Measurements from ENCODE around the gene USHBP1.

The USHBP1 gene

GRCh38 chr19:17311455-17312188, 47.1 kb upstream of the USHBP1 start:
- H4K20me1 ChIP-seq (ENCODE audit: insufficient read depth, low read length), result peaks cover 47% of the 10 kb centered on the region
- H2AFZ ChIP-seq (ENCODE audit: low read depth, low read length), result no peak overlapping the region
- H3K9ac ChIP-seq (ENCODE audit: low read depth, low read length), result no peak overlapping the region
- H3K36me3 ChIP-seq (ENCODE audit: insufficient read depth, low read length), result peaks cover 49% of the 10 kb centered on the region
- H3K4me2 ChIP-seq (ENCODE audit: insufficient read depth, low read length), result peak overlapping the region; percentile 10; the same call in 1 of the 2 replicates
- H3K27ac ChIP-seq (ENCODE audit: low read length), result no peak overlapping the region
- H3K27me3 ChIP-seq (ENCODE audit: insufficient read depth, low read length, poor library complexity), result no peaks in the 10 kb centered on the region
- no peak for TF ChIP-seq EZH2 (IDR thresholded peaks at IDR 0.05; ENCODE audit: borderline replicate concordance, low read depth, low read length, severe bottlenecking)
- no peak for TF ChIP-seq CTCF (IDR thresholded peaks at IDR 0.05; ENCODE audit: borderline replicate concordance, extremely low read depth, low read length, poor library complexity, severe bottlenecking)
- H3K4me1 ChIP-seq (ENCODE audit: insufficient read depth, low read length), result peaks cover 50% of the 10 kb centered on the region
- DNase-seq (no peak), ATAC-seq (ENCODE audit: insufficient read depth, low read depth) (no peak)
- H3K9me3 ChIP-seq (ENCODE audit: insufficient read depth, low read length, severe bottlenecking), result no peaks in the 10 kb centered on the region
- no peak overlapping the region for H3K4me3 ChIP-seq (ENCODE audit: low read depth in 1 of 2, low read length in 2 of 2)
- H3K79me2 ChIP-seq (ENCODE audit: insufficient read depth, low read length), result peaks cover 62% of the 10 kb centered on the region

GRCh38 chr19:17309965-17310461, 45.5 kb upstream of the USHBP1 start:
- no peak for ATAC-seq (ENCODE audit: insufficient read depth, low read depth)
- Histone ChIP-seq H3K4me1 (ENCODE audit: insufficient read depth, low read length) (peaks cover 61% of the 10 kb centered on the region), H3K4me3 (ENCODE audit: low read depth in 1 of 2, low read length in 2 of 2) (peak overlapping the region; percentile 84), H3K9ac (ENCODE audit: low read depth, low read length) (peak overlapping the region; percentile 90), H3K79me2 (ENCODE audit: insufficient read depth, low read length) (peaks cover 68% of the 10 kb centered on the region), H3K27ac (ENCODE audit: low read length) (peak overlapping the region; percentile 82), H2AFZ (ENCODE audit: low read depth, low read length) (peak overlapping the region; percentile 18; the same call in 1 of the 2 replicates), H3K4me2 (ENCODE audit: insufficient read depth, low read length) (peak overlapping the region; percentile 92), H4K20me1 (ENCODE audit: insufficient read depth, low read length) (peaks cover 43% of the 10 kb centered on the region), H3K9me3 (ENCODE audit: insufficient read depth, low read length, severe bottlenecking) (no peaks in the 10 kb centered on the region), H3K27me3 (ENCODE audit: insufficient read depth, low read length, poor library complexity) (no peaks in the 10 kb centered on the region), H3K36me3 (ENCODE audit: insufficient read depth, low read length) (peaks cover 40% of the 10 kb centered on the region)
- DNase-seq, result no peak
- TF ChIP-seq CTCF (IDR thresholded peaks at IDR 0.05; ENCODE audit: borderline replicate concordance, extremely low read depth, low read length, poor library complexity, severe bottlenecking) (no peak), EZH2 (IDR thresholded peaks at IDR 0.05; ENCODE audit: borderline replicate concordance, low read depth, low read length, severe bottlenecking) (no peak)

GRCh38 chr19:17309198-17309964, 44.8 kb upstream of the USHBP1 start, which contains the start of gene DDA1:
Gene DDA1, plus strand, starts transcription at chr19:17309563. Its CDS starts 92 bp downstream, at chr19:17309655.
- Histone ChIP-seq H3K4me1 (ENCODE audit: insufficient read depth, low read length) (peaks cover 63% of the 10 kb centered on the region), H3K4me2 (ENCODE audit: insufficient read depth, low read length) (peak within 1 kb of the TSS; percentile 92), H3K9ac (ENCODE audit: low read depth, low read length) (peak within 1 kb of the TSS; percentile 90), H3K27ac (ENCODE audit: low read length) (peak within 1 kb of the TSS; percentile 82), H4K20me1 (ENCODE audit: insufficient read depth, low read length) (peaks cover 40% of the 10 kb centered on the region), H3K4me3 (ENCODE audit: low read depth in 1 of 2, low read length in 2 of 2) (peak within 1 kb of the TSS; percentile 84), H3K9me3 (ENCODE audit: insufficient read depth, low read length, severe bottlenecking) (no peaks in the 10 kb centered on the region), H2AFZ (ENCODE audit: low read depth, low read length) (peak within 1 kb of the TSS; percentile 82), H3K36me3 (ENCODE audit: insufficient read depth, low read length) (peaks cover 35% of the 10 kb centered on the region), H3K27me3 (ENCODE audit: insufficient read depth, low read length, poor library complexity) (no peaks in the 10 kb centered on the region), H3K79me2 (ENCODE audit: insufficient read depth, low read length) (peaks cover 68% of the 10 kb centered on the region)
- TF ChIP-seq EZH2 (IDR thresholded peaks at IDR 0.05; ENCODE audit: borderline replicate concordance, low read depth, low read length, severe bottlenecking) (no peak), CTCF (IDR thresholded peaks at IDR 0.05; ENCODE audit: borderline replicate concordance, extremely low read depth, low read length, poor library complexity, severe bottlenecking) (no peak)
- DNase-seq (peak; percentile 100), ATAC-seq (ENCODE audit: insufficient read depth, low read depth) (peak; percentile 87)
